HPDE6-E6E7 (cell line): ENCODE measurements around the gene IQCH.

ENCODE experiments used
- DNase-seq: peaks from one replicate; pipeline ENCODE4 v3.0.0; 2011; ENCODE audit warnings: missing footprints; ENCODE audit errors: extremely low spot score

IQCH gene

GRCh38 chr15:67394873-67395639 lies 140.5 kb downstream of the IQCH start:
- no peak for DNase-seq

- no peak for DNase-seq
Observed at GRCh38 chr15:67396114-67396513, 141.5 kb downstream of the IQCH start.

GRCh38 chr15:67397139-67397538 lies 142.6 kb downstream of the IQCH start:
- no peak for DNase-seq

GRCh38 chr15:67399925-67400324 lies 145.3 kb downstream of the IQCH start:
- no peak for DNase-seq

GRCh38 chr15:67400890-67401289 lies 146.3 kb downstream of the IQCH start:
- no peak for DNase-seq

- no peak for DNase-seq
Observed at GRCh38 chr15:67401336-67401735, 146.8 kb downstream of the IQCH start.

- DNase-seq = no peak
Observed at GRCh38 chr15:67403428-67404154, 149.0 kb downstream of the IQCH start.

- no peak for DNase-seq
Observed at GRCh38 chr15:67405208-67406191, 150.9 kb downstream of the IQCH start.

- no peak for DNase-seq
Observed at GRCh38 chr15:67406257-67406861, 151.8 kb downstream of the IQCH start.

GRCh38 chr15:67407786-67408185 lies 153.2 kb downstream of the IQCH start:
- no peak for DNase-seq

GRCh38 chr15:67409175-67409574 lies 154.6 kb downstream of the IQCH start:
- DNase-seq = no peak

GRCh38 chr15:67411486-67411885 lies 156.9 kb downstream of the IQCH start:
- DNase-seq = no peak

GRCh38 chr15:67413770-67414390 lies 159.3 kb downstream of the IQCH start:
- no peak for DNase-seq

- DNase-seq = no peak
Observed at GRCh38 chr15:67415181-67415580, 160.6 kb downstream of the IQCH start.

- DNase-seq = no peak
Observed at GRCh38 chr15:67416891-67417290, 162.3 kb downstream of the IQCH start.

GRCh38 chr15:67419705-67420104 lies 165.1 kb downstream of the IQCH start:
- no peak for DNase-seq

GRCh38 chr15:67420137-67420536 lies 165.6 kb downstream of the IQCH start:
- DNase-seq = no peak

- no peak for DNase-seq
Observed at GRCh38 chr15:67421105-67421504, 166.5 kb downstream of the IQCH start.

- no peak for DNase-seq
Observed at GRCh38 chr15:67422296-67422695, 167.7 kb downstream of the IQCH start.

- peak; percentile 48 for DNase-seq
Observed at GRCh38 chr15:67433495-67434099, 179.0 kb downstream of the IQCH start.
